ENCODE data around the gene OLA1. TPM values are rescaled to one million over a fixed set of nuclear protein-coding genes. Genes with fewer than 3 reads are reported as not detected.

OLA1 gene
- total and polyA plus RNA-seq, 9 of the 15 experiments (the other 6 are each of a cell fraction or from before 2014, with no cell fraction given): 208 to 353 (median 225) TPM

GRCh38 chr2:174145827-174146226 lies 102.5 kb downstream of the OLA1 start:
- ChIA-PET POLR2A (interaction anchor here (0.8 to 1.3 kb wide), 3 partner anchors 9 to 23 kb away, joined by 3 to 5 read pairs (median 3); no protein-coding TSS in a partner anchor), CTCF (ENCODE audit: low intra/inter-chr PET ratio) (no interaction called here)
- intact Hi-C loops (cut with micrococcal nuclease) (no loop called here), in situ Hi-C loops (cut with MboI) (no loop called here)
- ATAC-seq (peak; percentile 94), DNase-seq (ENCODE audit: extremely low read depth in 1 of 4, low spot score in 3 of 4) (peak in 3 of 4 experiments; percentile 32 to 55 (median 39)), FAIRE-seq (no peak)
- 0 out of 2 replicates have a peak, but pooled peaks cover 7% of the 10 kb centered on the region for H4K20me1 ChIP-seq (replicated peaks; ENCODE audit: control insufficient read depth, insufficient read depth, low read length)
- BruUV-seq (replicated peaks): no TSS peak
- H3K27ac ChIP-seq (ENCODE audit: extremely low read depth, low read depth, low read length): no peak overlapping the region
- no peak overlapping the region for H3K4me2 ChIP-seq (ENCODE audit: insufficient read depth, low read length)
- H3K27me3 ChIP-seq (ENCODE audit: control insufficient read depth in 2 of 2, insufficient read depth in 2 of 2, low read length in 2 of 2): no peaks in the 10 kb centered on the region
- H3K9me3 ChIP-seq (replicated peaks; ENCODE audit: control insufficient read depth, insufficient read depth, low read depth, low read length): no peaks in the 10 kb centered on the region
- H3K9ac ChIP-seq (ENCODE audit: insufficient read depth in 1 of 2, low read depth in 2 of 2, low read length in 2 of 2): no peak overlapping the region
- H2AFZ ChIP-seq (ENCODE audit: low read depth, low read length): no peak overlapping the region
- H3K4me1 ChIP-seq (replicated peaks in 1 of 2; ENCODE audit: control insufficient read depth in 2 of 2, insufficient read depth in 2 of 2, low read length in 2 of 2): 0 out of 5 replicates have a peak, but pooled peaks cover 0 to 4% of the 10 kb centered on the region in 2 experiments
- no peak overlapping the region for H3K4me3 ChIP-seq
- no peaks in the 10 kb centered on the region for H3K9me1 ChIP-seq (ENCODE audit: control insufficient read depth, insufficient read depth, low read length)
- H3K79me2 ChIP-seq (ENCODE audit: control insufficient read depth, insufficient read depth, low read length): peaks cover 51% of the 10 kb centered on the region
- peaks cover 6% of the 10 kb centered on the region; the same call in 1 of the 3 replicates for H3K36me3 ChIP-seq (ENCODE audit: control insufficient read depth, insufficient read depth, low read length)
- 31% methylated on average over 2 of the region's 2 CpGs for whole genome bisulfite sequencing (ENCODE audit: insufficient coverage, low coverage, missing lambda C conversion rate)
- TF ChIP-seq BRD4 (IDR thresholded peaks at IDR 0.05) (no peak), ZNF239 (CRISPR knock-in tag; IDR thresholded peaks at IDR 0.05) (no peak), SMC3 (conservative IDR thresholded peaks at IDR 0.05; ENCODE audit: insufficient read depth, low read depth, low read length) (0 out of 2 replicates have a peak, but pooled peaks have one; percentile 12), CHD4 (IDR thresholded peaks at IDR 0.05; ENCODE audit: insufficient read depth, insufficient replicate concordance, low read depth, low read length, poor library complexity, severe bottlenecking) (no peak), PPARD (CRISPR knock-in tag; IDR thresholded peaks at IDR 0.05) (no peak), CTCF (IDR thresholded peaks at IDR 0.05 in 2 of 3, conservative IDR thresholded peaks at IDR 0.05 in 1 of 3; ENCODE audit: insufficient read depth in 2 of 3, low read depth in 1 of 3, low read length in 3 of 3) (peak; percentile 50 to 51 (median 51); a peak in 5 of 6 replicates), HNRNPL (IDR thresholded peaks at IDR 0.05; ENCODE audit: low read depth, low read length) (no peak), MAFG (tag; conservative IDR thresholded peaks at IDR 0.05) (no peak), ZKSCAN3 (CRISPR knock-in tag; IDR thresholded peaks at IDR 0.05) (no peak), MECOM (CRISPR knock-in tag; IDR thresholded peaks at IDR 0.05) (no peak), ZNF75A (CRISPR knock-in tag; IDR thresholded peaks at IDR 0.05) (no peak), RHOXF2B (CRISPR knock-in tag; conservative IDR thresholded peaks at IDR 0.05) (no peak), ZNF764 (CRISPR knock-in tag; IDR thresholded peaks at IDR 0.05; ENCODE audit: low read depth) (no peak), MYBL2 (IDR thresholded peaks at IDR 0.05; ENCODE audit: low read depth) (0 out of 2 replicates have a peak, but pooled peaks have one; percentile 16), MYBL2 (CRISPR knock-in tag; IDR thresholded peaks at IDR 0.05; ENCODE audit: borderline replicate concordance) (no peak), AFF1 (IDR thresholded peaks at IDR 0.05; ENCODE audit: low read depth in 1 of 2, partially characterized antibody in 2 of 2) (no peak)

All from K562 (cell line).